Bronchial epithelial cell (primary cell): ENCODE results near the gene ULK2. TPM values are rescaled to one million over a fixed set of nuclear protein-coding genes. Genes with fewer than 3 reads are reported as not detected.
"Not testable (repeated sequence)": the region's sequence is repeated elsewhere in the genome, so short reads cannot be mapped to it uniquely, and the experiment has no call there.

Experiments
- DNase-seq: peaks from one replicate; pipeline ENCODE4 v3.0.0-alpha.2; 2010; ENCODE audit warnings: low read depth
- FAIRE-seq: peaks from 2 replicates; lab custom pipeline; 2011; peaks lifted over from hg19 to GRCh38; lab: Jason Lieb, UNC
- H3K27me3 ChIP-seq: 2 replicates; pipeline ENCODE4 v1.5.1; 2011; ENCODE audit warnings: low read length; ENCODE audit not compliant: control insufficient read depth, insufficient read depth
- H3K36me3 ChIP-seq: 2 replicates; pipeline ENCODE4 v1.5.1; 2011; ENCODE audit warnings: low read length; ENCODE audit not compliant: control insufficient read depth, insufficient read depth
- H3K4me3 ChIP-seq: 2 replicates; pipeline ENCODE4 v1.5.1; 2011; ENCODE audit warnings: mild to moderate bottlenecking, low read depth, low read length, control low read depth
- total RNA-seq: library from RNA; depleted of rRNA; stranded (reverse); fragments of >200 nt; gene quantifications from 2 replicates; pipeline ENCODE4 v1.2.1, GENCODE V29; 2014
- TF ChIP-seq, protein P1 (sequence below): IDR thresholded peaks from 2 replicates; pipeline ENCODE4 v1.5.1; 2011; ENCODE audit warnings: mild to moderate bottlenecking, moderate library complexity, low read length, control low read depth, inconsistent platforms; ENCODE audit not compliant: insufficient read depth, severe bottlenecking

ULK2 gene
- total RNA-seq, 1 donor from 2014 or later = 14.7 TPM

GRCh38 chr17:19874256-19874655 is 6.5 kb upstream of the ULK2 start:
- no peak for FAIRE-seq

GRCh38 chr17:19873346-19873745 is 5.6 kb upstream of the ULK2 start:
- H3K4me3 ChIP-seq = no peak overlapping the region
- DNase-seq (no peak), FAIRE-seq (no peak)
- H3K27me3 ChIP-seq = peaks cover 2% of the 10 kb centered on the region
- TF ChIP-seq, protein P1, sequence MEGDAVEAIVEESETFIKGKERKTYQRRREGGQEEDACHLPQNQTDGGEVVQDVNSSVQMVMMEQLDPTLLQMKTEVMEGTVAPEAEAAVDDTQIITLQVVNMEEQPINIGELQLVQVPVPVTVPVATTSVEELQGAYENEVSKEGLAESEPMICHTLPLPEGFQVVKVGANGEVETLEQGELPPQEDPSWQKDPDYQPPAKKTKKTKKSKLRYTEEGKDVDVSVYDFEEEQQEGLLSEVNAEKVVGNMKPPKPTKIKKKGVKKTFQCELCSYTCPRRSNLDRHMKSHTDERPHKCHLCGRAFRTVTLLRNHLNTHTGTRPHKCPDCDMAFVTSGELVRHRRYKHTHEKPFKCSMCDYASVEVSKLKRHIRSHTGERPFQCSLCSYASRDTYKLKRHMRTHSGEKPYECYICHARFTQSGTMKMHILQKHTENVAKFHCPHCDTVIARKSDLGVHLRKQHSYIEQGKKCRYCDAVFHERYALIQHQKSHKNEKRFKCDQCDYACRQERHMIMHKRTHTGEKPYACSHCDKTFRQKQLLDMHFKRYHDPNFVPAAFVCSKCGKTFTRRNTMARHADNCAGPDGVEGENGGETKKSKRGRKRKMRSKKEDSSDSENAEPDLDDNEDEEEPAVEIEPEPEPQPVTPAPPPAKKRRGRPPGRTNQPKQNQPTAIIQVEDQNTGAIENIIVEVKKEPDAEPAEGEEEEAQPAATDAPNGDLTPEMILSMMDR = no peak
- H3K36me3 ChIP-seq = no peaks in the 10 kb centered on the region

More at GRCh38 chr17:19874256-19874655, 6.5 kb upstream of the ULK2 start:
- TF ChIP-seq, protein P1 = no peak
- H3K4me3 ChIP-seq = no peak overlapping the region
- H3K27me3 ChIP-seq = peaks cover 2% of the 10 kb centered on the region
- no peak for DNase-seq
- no peaks in the 10 kb centered on the region for H3K36me3 ChIP-seq

GRCh38 chr17:19868079-19868395 is 301 bp upstream of the ULK2 start:
- Histone ChIP-seq H3K4me3 (peak overlapping the region; percentile 75), H3K27me3 (no peaks in the 10 kb centered on the region), H3K36me3 (no peaks in the 10 kb centered on the region)
- FAIRE-seq = no peak
- DNase-seq = no peak
- TF ChIP-seq, protein P1 = peak; percentile 8

GRCh38 chr17:19867079-19867328 is 732 bp downstream of the ULK2 start:
- H3K4me3 ChIP-seq = peak overlapping the region; percentile 75
- TF ChIP-seq, protein P1 = peak; percentile 54
- no peaks in the 10 kb centered on the region for H3K27me3 ChIP-seq
- H3K36me3 ChIP-seq = no peaks in the 10 kb centered on the region
- FAIRE-seq (no peak), DNase-seq (peak; percentile 35)

- FAIRE-seq (no peak), DNase-seq (no peak)
- TF ChIP-seq, protein P1 = no peak
- no peak overlapping the region for H3K4me3 ChIP-seq
- no peaks in the 10 kb centered on the region for H3K36me3 ChIP-seq
- H3K27me3 ChIP-seq = no peaks in the 10 kb centered on the region
These were observed 2.7 kb downstream of the ULK2 start for GRCh38 chr17:19865021-19865420.

GRCh38 chr17:19860647-19861177 is 7.0 kb downstream of the ULK2 start:
- H3K36me3 ChIP-seq, DNase-seq, FAIRE-seq, H3K27me3 ChIP-seq, H3K4me3 ChIP-seq: not testable (repeated sequence)
